GF-D8 (cell line): ENCODE measurements around the gene PNO1.

Source experiments
- DNase-seq: peaks from one replicate; lab custom pipeline; 2025; lab: John Stamatoyannopoulos, UW

Gene PNO1

DNA sequence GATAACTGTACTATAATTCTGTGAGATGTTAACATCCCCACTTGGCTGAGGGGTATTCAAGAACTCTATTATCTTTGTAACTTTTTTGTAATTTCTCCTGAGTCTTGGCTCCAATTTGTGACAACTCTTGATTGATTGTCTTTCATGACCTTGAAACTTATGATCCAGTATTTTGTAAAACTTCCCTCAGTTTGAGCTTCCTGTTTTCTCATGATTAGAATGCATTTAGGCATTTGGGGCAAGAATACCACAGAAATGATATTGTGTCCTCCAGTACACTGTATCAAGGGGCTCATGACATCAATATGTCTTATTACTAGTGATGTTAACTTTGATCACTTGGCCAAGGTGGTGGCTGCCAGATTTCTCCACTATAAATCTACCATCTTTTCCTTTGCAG lies 37.4 kb downstream of the PNO1 start:
- DNase-seq, result no peak

DNA sequence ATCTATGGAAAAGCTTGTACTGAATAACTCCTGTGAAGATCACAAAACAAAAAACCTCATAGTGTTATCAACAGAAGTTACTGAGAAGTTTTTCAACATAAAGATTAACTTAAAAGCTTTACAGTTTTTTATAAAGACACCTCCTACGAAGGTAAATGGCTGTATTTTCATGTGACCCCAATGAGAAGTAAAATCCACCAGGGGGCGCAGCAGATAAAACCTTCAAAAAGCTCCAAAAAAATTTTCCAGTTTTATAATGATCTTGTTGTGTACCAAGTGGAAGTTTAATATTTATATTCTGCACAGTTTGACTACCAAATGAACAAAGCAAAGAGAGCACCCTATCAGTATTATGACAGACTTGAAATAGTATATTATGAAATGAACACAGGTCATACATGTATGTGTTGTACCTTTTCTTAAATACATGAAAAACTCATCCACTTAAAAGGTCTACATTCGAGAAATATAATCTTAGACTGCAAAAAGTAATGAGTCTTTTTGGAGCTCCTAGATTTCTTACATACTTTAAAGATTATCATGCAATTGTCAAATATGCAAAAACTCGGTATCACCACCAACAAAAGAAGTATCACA lies 38.5 kb downstream of the PNO1 start:
- DNase-seq, result peak; percentile 7

DNA sequence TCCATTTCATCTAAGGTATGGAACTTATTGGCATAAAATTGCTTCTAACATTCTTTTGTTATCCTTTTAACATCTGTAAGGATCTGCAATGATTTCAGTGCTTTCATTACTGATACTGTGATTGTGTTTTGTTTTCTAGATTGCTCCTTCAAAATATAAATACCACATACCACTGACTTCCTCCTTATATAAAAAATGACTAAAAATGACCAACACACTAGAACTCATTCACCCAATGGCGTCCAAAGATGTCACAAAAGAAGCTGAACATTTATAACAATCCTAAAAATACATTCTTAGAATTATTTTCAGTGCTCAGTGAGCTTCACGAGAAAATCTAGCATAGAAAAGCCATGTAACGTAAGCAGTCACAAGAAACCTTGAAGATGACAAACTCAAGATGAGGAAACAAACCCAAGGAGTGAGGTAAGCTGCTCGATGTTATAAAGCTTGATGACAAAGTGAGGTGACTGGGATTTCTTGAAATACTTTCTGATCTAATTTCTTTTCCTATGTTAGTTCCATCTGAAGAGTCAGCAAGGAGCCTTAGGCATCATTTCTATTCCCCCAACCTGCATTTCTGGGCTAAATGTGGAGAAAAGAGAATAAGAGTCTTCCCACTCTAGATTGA lies 42.6 kb downstream of the PNO1 start:
- DNase-seq, result no peak

DNA sequence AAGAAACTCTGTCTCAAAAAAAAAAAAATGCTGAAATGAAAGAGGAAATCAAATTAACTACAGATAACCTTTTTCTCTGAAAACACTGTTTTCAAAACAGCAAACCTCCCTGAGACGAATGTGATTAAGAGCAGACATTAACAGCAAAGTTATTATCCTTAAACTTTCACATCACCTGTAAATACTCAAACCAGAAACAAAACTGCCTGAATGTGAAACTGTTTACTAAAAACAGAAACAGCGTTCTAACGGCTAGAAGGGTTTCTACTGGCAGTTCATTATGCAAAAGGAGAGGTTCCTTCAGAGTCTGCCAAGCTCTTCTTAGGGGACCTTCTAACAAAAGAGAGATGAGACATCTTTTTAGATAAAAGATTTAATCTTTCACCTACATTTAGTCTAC lies 45.9 kb downstream of the PNO1 start:
- DNase-seq, result no peak

DNA sequence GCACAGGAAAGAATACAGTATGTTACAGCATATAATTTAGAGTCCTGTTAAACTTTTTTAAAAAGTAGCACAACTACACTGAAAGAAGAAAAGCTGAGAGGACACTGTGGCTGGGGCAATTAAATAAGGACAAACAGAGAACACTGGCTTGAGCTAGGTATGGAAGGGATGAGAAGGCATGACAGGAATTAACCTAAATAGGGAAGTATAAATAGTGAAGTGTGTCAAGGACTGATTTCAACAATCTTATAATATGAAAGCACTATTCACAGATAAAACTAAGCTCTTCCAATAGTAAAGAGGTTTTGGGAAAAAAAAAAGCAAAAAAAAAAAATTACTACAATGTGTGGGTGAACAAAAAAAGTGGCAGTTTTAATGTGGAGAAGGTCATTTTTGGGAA lies 49.1 kb downstream of the PNO1 start:
- DNase-seq, result no peak

DNA sequence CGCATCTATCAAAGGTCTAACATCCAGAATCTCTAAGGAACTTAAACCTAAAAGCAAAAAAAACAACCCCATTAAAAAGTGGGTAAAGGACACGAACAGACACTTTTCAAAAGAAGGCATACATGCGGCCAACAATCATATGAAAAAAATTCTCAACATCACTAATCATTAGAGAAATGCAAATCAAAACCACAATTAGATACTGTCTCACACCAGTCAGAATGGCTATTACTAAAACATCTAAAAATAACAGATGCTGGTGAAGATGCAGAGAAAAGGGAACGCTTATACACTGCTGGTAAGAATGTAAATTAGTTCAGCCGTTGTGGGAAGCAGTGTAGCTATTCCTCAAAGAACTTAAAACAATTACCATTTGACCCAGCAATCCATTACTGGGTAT lies 56.7 kb downstream of the PNO1 start:
- no peak for DNase-seq

DNA sequence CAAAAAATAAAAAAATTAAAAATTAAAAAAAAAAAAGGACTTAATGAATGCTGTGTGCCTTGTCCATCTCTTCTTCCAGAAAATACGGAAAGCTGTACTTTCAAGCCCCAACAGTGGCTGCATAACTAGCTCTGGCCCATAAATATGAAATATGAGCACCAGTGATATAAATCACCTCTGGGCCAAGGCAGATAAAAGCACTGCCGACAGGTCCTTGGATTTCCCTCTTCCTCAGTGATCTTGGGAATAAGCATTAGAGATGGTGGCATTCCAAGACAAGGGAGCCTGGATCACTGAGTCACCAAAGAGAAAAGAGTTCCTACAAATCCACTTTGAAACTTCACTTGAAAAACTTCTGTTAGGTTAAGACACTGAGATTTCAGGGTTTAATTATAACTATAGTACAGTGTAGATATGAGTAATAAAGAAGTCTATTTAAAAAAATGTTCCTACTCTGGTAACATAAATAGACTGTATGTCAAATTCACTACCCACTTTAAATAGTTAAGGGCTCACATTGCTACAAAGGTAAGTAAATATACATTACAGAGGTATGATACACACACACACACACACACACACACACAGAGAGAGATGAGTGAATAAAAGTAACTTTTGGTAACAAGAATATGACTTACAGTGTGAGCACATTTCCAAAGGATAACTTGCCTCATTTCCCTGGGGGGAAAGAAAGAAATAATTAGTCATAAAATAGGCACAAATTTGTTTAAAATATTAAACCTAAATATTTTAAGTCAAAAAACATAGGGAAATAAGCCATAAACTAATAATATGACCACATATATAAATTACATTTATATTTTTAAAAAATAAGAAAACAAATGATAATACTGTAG lies 59.0 kb downstream of the PNO1 start:
- no peak for DNase-seq

DNA sequence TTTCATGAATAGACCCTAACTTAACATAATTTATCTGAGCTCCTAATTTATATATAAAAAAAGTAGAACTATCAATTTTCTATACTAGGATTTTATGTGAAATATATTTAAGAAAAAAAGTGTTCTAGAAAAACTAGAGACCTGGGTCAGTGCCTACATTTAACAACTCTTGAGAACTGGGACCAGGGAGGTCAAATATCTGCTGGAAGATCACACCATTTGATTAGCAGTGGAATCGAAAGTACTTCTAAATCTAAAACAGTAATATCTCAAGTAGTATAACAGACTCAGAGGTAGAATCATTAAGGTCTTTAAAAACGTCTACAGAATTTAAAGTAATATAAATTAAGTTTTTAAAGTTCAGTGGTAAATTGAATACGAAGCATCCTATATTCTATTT lies 60.0 kb downstream of the PNO1 start:
- no peak for DNase-seq

DNA sequence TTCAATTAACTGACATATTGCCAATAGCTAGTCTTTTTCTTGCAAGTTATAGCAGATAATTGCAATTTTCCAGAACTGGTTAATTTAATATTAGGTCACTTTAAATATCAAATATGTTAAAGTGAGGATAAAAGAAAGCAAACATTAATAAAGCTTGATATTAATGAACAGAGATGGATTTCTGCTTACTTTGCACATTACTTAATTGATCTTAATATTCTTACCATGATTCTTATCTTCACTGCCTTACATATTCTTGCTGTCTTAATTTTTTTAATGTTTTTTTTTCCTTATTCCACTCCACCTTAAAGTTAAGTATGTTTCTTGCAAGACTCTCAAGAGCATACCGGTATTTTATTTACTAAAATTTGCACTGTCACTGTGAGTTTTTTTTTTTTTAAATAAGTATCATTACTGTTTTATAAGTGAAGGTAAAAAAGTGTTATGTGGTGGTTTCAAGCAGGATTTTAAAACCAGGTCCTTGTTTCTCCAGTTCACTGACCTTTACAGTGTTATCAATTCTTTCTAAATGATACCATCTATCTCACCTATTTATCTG lies 60.7 kb downstream of the PNO1 start:
- DNase-seq, result no peak

DNA sequence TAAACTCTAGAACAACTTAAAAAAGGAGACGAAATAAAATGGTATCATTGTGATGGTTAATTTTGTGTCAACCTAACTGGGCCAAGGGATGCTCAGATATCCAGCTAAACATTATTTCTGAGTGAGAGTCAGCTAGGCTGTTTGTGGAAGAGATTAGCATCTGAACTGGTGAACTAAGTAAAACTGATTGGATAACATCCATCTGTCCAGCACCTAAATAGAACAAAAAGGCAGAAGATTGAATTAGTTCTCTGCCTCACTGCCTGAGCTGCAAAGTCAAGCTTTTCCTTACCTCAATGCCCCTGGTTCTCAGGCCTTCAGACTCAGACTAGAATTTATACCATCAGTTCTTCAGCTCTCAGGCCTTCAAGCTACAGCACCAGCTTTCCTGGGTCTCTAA lies 64.6 kb downstream of the PNO1 start:
- DNase-seq, result no peak

DNA sequence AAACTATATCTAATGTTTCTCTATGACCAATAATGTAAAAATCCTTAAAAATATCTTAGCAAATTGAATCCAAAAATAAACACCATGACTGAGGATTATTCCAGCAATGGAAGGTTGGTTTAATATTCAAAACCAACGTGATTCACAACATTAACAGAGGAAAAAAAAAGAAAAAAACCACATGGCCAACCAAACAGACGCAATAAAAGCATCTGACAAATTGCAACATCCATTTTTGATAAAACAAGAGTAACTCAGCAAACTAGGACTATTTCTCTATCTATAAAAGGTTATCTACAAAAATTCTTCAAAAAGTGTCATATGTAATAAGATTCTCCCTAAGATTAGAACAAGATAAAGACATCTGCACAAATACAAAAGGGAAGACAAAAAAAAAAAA lies 65.7 kb downstream of the PNO1 start:
- DNase-seq, result no peak

DNA sequence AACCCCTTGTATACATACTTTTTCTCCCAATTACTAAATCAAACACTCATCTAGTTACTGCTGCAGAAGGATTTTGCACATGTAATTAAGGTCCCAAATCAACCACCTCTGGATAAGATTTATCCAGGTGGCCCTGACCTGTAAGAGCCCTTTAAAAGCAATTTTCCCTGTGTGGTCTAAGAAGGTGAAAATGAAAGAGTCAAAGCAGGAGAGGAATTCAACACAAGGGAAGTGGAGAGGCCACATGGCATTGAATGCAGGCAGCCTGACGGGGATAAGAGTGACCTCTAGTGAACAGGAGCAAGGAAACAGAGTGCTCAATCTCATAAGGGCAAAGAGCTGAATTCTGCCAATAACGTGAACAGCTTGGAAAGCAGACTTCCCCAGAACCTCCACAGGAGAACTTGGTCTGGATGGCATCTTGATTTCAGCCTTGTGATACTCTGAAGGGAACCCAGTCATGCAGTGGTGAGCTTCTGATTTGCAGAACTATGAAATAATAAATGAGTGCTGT lies 67.5 kb downstream of the PNO1 start:
- peak; percentile 21 for DNase-seq
